Activated T-helper 1 cell treated with anti-CD3 and anti-CD28 coated beads, Interleukin-12 subunit alpha, Interleukin-12 subunit beta, Interleukin-2, Interleukin-4 antibody, amounts not matched to agents 30 ng/mL and 10 ng/mL and 1 ng/mL, durations not matched to agents 14 hours and 24 hours and 36 hours (primary cell): ENCODE data around the gene BSN. TPM values are rescaled to one million over a fixed set of nuclear protein-coding genes. Genes with fewer than 3 reads are reported as not detected.
"Not testable (repeated sequence)": the region's sequence is repeated elsewhere in the genome, so short reads cannot be mapped to it uniquely, and the experiment has no call there.

Experiments
- DNase-seq: peaks from one replicate; pipeline ENCODE4 v3.0.0; 2021; ENCODE audit warnings: low spot score
- H3K27ac Mint-ChIP-seq: one replicate; pipeline ENCODE4 v1.8.0; 2021; ENCODE audit warnings: mild to moderate bottlenecking, mixed read lengths
- H3K27me3 Mint-ChIP-seq: one replicate; pipeline ENCODE4 v1.8.0; 2022; ENCODE audit warnings: mild to moderate bottlenecking, moderate library complexity, mixed read lengths; ENCODE audit not compliant: insufficient read depth
- H3K36me3 Mint-ChIP-seq: one replicate; pipeline ENCODE4 v1.8.0; 2021; ENCODE audit warnings: low read depth, mixed read lengths
- H3K4me1 Mint-ChIP-seq: one replicate; pipeline ENCODE4 v1.8.0; 2021; ENCODE audit warnings: low read depth, mixed read lengths
- H3K4me3 Mint-ChIP-seq: one replicate; pipeline ENCODE4 v1.8.0; 2021; ENCODE audit warnings: mild to moderate bottlenecking, moderate library complexity, mixed read lengths
- H3K9me3 Mint-ChIP-seq: one replicate; pipeline ENCODE4 v1.8.0; 2021; ENCODE audit warnings: mixed read lengths
- intact Hi-C: fragments of 100-400 bp; cut with micrococcal nuclease; formaldehyde crosslinking; loops from one replicate; pipeline ENCODE4 v1.15.1; 2024
- total RNA-seq: library from RNA; stranded (reverse); gene quantifications from 2 replicates; pipeline ENCODE4 v1.2.3, GENCODE V29; 2022

Gene BSN
- total RNA-seq, 1 donor from 2014 or later: 0.13 TPM

DNA sequence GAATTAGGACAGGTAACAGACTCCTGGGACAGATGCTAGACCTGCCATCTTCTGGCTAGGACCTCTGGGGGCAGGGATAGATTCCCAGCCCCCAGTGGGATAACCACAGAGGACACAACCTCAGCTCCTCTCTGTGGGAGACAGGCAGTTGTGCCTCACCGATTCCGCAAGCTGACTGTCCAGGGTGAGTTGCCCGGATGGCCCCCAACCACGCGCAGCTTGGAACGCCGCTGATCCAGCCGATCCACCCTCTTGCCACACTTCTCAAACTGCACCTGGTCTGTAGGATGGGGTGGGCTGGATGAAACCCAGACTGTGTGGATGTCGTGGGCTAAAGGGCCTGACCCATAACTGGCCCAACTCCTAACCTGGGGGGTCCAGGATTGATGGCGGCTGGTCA lies 130.8 kb downstream of the BSN start:
- not testable (repeated sequence) for DNase-seq, H3K4me1 Mint-ChIP-seq

DNA sequence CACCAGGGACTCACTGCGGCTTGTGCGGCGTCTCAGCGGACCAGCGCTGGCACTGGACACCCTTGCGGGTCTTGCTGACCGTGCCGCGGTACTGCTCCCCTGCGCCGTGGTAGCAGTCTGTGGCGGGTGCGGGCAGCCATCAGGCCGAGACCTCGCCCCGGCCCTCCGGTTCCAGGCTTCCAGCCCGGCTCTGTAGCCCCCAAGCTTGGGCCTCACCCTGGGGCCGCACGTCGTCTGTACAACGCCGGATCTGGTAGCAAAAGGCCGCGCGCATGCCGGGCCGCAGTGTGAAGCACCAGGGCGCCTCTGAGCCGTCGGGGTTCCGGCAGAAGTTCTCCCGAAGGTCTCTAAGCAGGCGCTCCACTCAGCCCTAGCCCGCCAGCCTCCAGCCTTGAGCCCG lies 131.6 kb downstream of the BSN start:
- DNase-seq, H3K9me3 Mint-ChIP-seq, H3K4me3 Mint-ChIP-seq, H3K27ac Mint-ChIP-seq, H3K36me3 Mint-ChIP-seq, H3K27me3 Mint-ChIP-seq: not testable (repeated sequence)
- H3K4me1 Mint-ChIP-seq: peaks cover 17% of the 10 kb centered on the region
- intact Hi-C loops: loop anchor here (5.0 kb wide), 1 partner anchor 594 kb away; the partner anchor contains the start of gene QRICH1

More for the DNA sequence above, 130.8 kb downstream of the BSN start:
- intact Hi-C loops: loop anchor here (5.0 kb wide), 1 partner anchor 593 kb away; the partner anchor contains the start of gene QRICH1
- H3K36me3 Mint-ChIP-seq, H3K9me3 Mint-ChIP-seq, H3K27ac Mint-ChIP-seq, H3K27me3 Mint-ChIP-seq, H3K4me3 Mint-ChIP-seq: not testable (repeated sequence)

- intact Hi-C loops: loop anchor here (5.0 kb wide), 1 partner anchor 594 kb away; the partner anchor contains the start of gene QRICH1
- not testable (repeated sequence) for H3K9me3 Mint-ChIP-seq, DNase-seq
Observed at GRCh38 chr3:49686346-49686745, 132.1 kb downstream of the BSN start.

GRCh38 chr3:49686769-49687423 lies 132.6 kb downstream of the BSN start:
- H3K27ac Mint-ChIP-seq, H3K36me3 Mint-ChIP-seq, DNase-seq, H3K27me3 Mint-ChIP-seq, H3K9me3 Mint-ChIP-seq, H3K4me3 Mint-ChIP-seq: not testable (repeated sequence)
- peaks cover 21% of the 10 kb centered on the region for H3K4me1 Mint-ChIP-seq
- intact Hi-C loops: loop anchor here (5.0 kb wide), 1 partner anchor 595 kb away; the partner anchor contains the start of gene QRICH1

More at GRCh38 chr3:49686346-49686745, 132.1 kb downstream of the BSN start:
- peaks cover 21% of the 10 kb centered on the region for H3K4me1 Mint-ChIP-seq
- H3K27ac Mint-ChIP-seq, H3K4me3 Mint-ChIP-seq, H3K27me3 Mint-ChIP-seq, H3K36me3 Mint-ChIP-seq: not testable (repeated sequence)

DNA sequence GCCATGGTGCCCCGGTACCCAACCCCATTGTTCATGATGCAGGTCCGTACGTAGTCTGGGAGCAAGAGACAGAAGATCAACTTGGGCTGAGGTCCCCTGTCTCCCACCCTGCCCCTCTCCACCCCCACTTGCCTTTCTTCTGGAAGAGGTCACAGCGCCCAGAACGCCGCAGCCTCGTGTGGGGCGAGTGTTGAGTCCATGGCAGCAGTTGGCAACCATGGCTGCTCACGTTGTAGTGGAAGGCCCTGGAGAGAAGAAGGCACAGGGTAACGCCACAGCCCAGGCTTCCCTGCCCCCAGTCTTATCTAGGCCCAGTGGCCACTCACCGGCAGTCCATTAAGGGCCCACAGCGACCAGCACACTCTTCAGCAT lies 133.1 kb downstream of the BSN start:
- DNase-seq, H3K27me3 Mint-ChIP-seq, H3K27ac Mint-ChIP-seq, H3K9me3 Mint-ChIP-seq, H3K36me3 Mint-ChIP-seq: not testable (repeated sequence)
- Mint-ChIP-seq H3K4me1 (peaks cover 21% of the 10 kb centered on the region), H3K4me3 (peak overlapping the region; percentile 11)
- intact Hi-C loops: loop anchor here (5.0 kb wide), 1 partner anchor 595 kb away; the partner anchor contains the start of gene QRICH1

- Mint-ChIP-seq H3K27ac (peak overlapping the region; percentile 91), H3K4me1 (peaks cover 21% of the 10 kb centered on the region), H3K4me3 (peak overlapping the region; percentile 97)
- not testable (repeated sequence) for H3K9me3 Mint-ChIP-seq, H3K36me3 Mint-ChIP-seq, DNase-seq, H3K27me3 Mint-ChIP-seq
- intact Hi-C loops: loop anchor here (1.0 to 5.0 kb wide), 4 partner anchors 14 to 596 kb away; partner anchors contain the start of genes AMIGO3, APEH, QRICH1 and TRAIP
Observed at GRCh38 chr3:49688338-49689045, 134.2 kb downstream of the BSN start.

DNA sequence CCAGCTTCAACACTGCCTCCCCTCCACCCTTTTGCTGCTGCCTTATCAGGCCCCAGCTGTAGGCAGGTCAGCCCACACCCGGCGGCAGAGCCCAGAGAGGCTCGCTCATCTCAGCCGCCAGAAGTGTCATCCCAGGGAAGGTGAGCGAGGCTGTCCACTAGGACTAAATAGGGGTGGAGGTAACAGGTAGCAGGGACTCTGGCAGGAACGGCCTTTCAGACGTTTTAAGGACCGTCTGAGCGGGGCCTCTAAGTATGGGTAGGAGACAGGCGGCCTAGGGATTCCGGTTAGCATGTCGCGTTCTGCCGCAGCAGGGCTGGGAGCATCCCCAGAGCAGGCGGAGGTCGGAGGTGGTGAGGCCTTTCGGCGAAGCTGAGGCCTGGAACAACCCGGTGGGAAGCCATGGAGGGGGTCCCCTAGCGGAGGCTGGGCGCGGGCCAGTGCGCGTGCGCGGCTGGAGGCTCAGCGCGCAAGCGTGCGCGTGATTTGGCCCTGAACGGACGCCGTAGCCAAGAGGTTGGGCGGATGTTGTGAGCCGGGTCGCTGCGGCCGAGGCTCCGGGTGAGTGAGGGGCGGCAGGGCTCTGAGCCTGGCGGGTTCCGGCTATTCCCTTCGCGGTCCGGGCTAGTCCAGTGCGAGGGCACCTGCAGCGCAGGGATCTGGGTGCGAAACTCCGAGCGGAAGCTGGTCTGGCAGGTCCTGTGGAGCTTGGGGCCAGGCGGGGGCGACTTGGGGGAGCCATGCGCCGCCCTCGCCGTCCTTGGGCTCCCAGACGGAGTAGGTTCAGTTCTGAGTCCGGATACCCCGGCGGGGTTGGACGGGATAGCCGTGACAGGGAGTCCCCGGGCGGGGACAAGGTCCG lies 135.0 kb downstream of the BSN start, which contains the start of the genes MST1 and RNF123:
Gene MST1, minus strand, starts transcription at position 429 of the 862 bp plus-strand sequence. CDS start 783 bp downstream, outside the sequence.
Gene RNF123, plus strand, starts transcription at position 512 of the 862 bp plus-strand sequence. CDS start 1,609 bp downstream, outside the sequence.
- intact Hi-C loops: loop anchor here (1.0 to 5.0 kb wide), 4 partner anchors 15 to 597 kb away; partner anchors contain the start of genes AMIGO3, APEH, QRICH1 and TRAIP
- Mint-ChIP-seq H3K4me3 (peak within 1 kb of the TSS; percentile 97), H3K27ac (peak within 1 kb of the TSS; percentile 91), H3K27me3 (peaks cover 2% of the 10 kb centered on the region), H3K9me3 (no peaks in the 10 kb centered on the region), H3K36me3 (peaks cover 3% of the 10 kb centered on the region), H3K4me1 (peaks cover 21% of the 10 kb centered on the region)
- peak; percentile 91 for DNase-seq

DNA sequence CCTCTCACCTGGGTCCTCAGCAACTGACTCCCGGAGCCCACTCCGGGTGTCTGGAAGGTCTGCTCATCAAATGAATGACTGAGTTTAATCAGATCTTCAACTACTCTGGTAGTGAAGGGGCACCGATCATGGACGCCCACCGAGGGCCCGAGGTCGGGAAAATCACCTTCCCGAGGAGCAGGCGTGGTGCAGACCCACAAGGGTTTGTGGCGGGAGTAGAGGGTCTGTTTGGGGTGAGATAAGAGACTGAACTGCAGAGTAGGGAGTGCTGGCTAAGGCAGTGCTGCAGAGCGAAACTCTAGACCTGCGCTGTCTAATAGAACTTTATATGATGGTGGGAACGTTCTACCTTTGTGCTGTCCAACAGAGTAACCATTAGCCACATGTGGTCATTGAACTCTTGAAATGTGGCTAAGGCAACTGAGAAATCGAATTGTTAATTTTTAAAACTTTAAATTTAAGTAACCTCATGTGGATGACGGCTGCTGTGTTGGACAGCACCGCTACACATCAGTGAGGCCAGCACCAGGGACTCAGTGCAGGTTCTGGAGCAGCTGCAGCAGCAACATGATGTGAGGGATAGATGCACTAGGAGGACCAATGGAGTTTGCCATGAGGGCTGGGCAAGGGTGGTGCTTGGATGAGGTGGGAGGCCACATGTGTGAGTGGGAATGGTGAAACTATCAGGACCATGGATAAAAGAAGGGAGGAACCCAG lies 135.8 kb downstream of the BSN start:
- intact Hi-C loops: loop anchor here (1.0 to 5.0 kb wide), 4 partner anchors 16 to 598 kb away; partner anchors contain the start of genes AMIGO3, APEH, QRICH1 and TRAIP
- H3K4me1 Mint-ChIP-seq: peaks cover 21% of the 10 kb centered on the region
- not testable (repeated sequence) for H3K9me3 Mint-ChIP-seq, H3K27me3 Mint-ChIP-seq, DNase-seq, H3K36me3 Mint-ChIP-seq
- peak overlapping the region; percentile 91 for H3K27ac Mint-ChIP-seq
- peak overlapping the region; percentile 97 for H3K4me3 Mint-ChIP-seq

GRCh38 chr3:49690856-49691255 lies 136.6 kb downstream of the BSN start:
- DNase-seq, H3K27me3 Mint-ChIP-seq, H3K27ac Mint-ChIP-seq, intact Hi-C loops, H3K36me3 Mint-ChIP-seq, H3K9me3 Mint-ChIP-seq: not testable (repeated sequence)
- Mint-ChIP-seq H3K4me3 (peak overlapping the region; percentile 97), H3K4me1 (peaks cover 21% of the 10 kb centered on the region)

GRCh38 chr3:49691481-49691880 lies 137.2 kb downstream of the BSN start:
- H3K36me3 Mint-ChIP-seq, H3K27me3 Mint-ChIP-seq, DNase-seq, intact Hi-C loops, H3K9me3 Mint-ChIP-seq, H3K4me3 Mint-ChIP-seq, H3K27ac Mint-ChIP-seq: not testable (repeated sequence)
- H3K4me1 Mint-ChIP-seq: peaks cover 21% of the 10 kb centered on the region

GRCh38 chr3:49694409-49695070 lies 140.3 kb downstream of the BSN start:
- H3K9me3 Mint-ChIP-seq, intact Hi-C loops, H3K27me3 Mint-ChIP-seq, H3K27ac Mint-ChIP-seq, H3K36me3 Mint-ChIP-seq, H3K4me3 Mint-ChIP-seq, DNase-seq: not testable (repeated sequence)
- peaks cover 15% of the 10 kb centered on the region for H3K4me1 Mint-ChIP-seq
